H1 (cell line): ENCODE measurements around the gene BAD. TPM values are rescaled to one million over a fixed set of nuclear protein-coding genes. Genes with fewer than 3 reads are reported as not detected.

Experiments
- CTCF ChIA-PET: fragments of 300-600 bp; sonication (Branson Sonifier 250); formaldehyde crosslinking; loops from one replicate; lab custom pipeline; 2021; ENCODE audit not compliant: partially characterized antibody; lab: Charles Lee
- POLR2A ChIA-PET: fragments of 300-600 bp; sonication (Branson Sonifier 250); formaldehyde crosslinking; loops from one replicate; lab custom pipeline; 2021; ENCODE audit warnings: inconsistent platforms; ENCODE audit not compliant: partially characterized antibody; lab: Charles Lee
- DNase-seq, 2 experiments: peaks; one replicate each; pipeline versions ENCODE4 v3.0.0 to v3.0.0-alpha.2; 2010 to 2022; ENCODE audit warnings: low spot score in 2 of 2, low read depth in 1 of 2, mixed read lengths in 1 of 2
- FAIRE-seq: peaks from 2 replicates; lab custom pipeline; 2011; peaks lifted over from hg19 to GRCh38; lab: Jason Lieb, UNC
- H2AFZ ChIP-seq: 2 replicates; pipeline ENCODE4 v1.8.1; 2012; ENCODE audit warnings: low read length, inconsistent platforms
- H2AK5ac ChIP-seq: 2 replicates; pipeline ENCODE4 v1.6.1; 2013; ENCODE audit warnings: low read depth, low read length
- H2BK120ac ChIP-seq: replicated peaks from 2 replicates; pipeline ENCODE3; 2013; ENCODE audit warnings: low read depth, low read length, inconsistent platforms
- H2BK12ac ChIP-seq: 2 replicates; pipeline ENCODE4 v1.6.1; 2013; ENCODE audit warnings: low read depth, low read length
- H2BK15ac ChIP-seq: 2 replicates; pipeline ENCODE4 v1.6.1; 2013; ENCODE audit warnings: low read length
- H2BK20ac ChIP-seq: 2 replicates; pipeline ENCODE4 v1.6.1; 2013; ENCODE audit warnings: low read length
- H2BK5ac ChIP-seq: 2 replicates; pipeline ENCODE4 v1.6.1; 2013; ENCODE audit warnings: low read depth, low read length
- H3K14ac ChIP-seq: 2 replicates; pipeline ENCODE4 v1.6.1; 2013; ENCODE audit warnings: inconsistent platforms; ENCODE audit not compliant: insufficient read length
- H3K18ac ChIP-seq: 2 replicates; pipeline ENCODE4 v1.6.1; 2013; ENCODE audit warnings: low read length; ENCODE audit errors: extremely low read depth
- H3K23ac ChIP-seq: 2 replicates; pipeline ENCODE4 v1.6.1; 2013; ENCODE audit warnings: inconsistent platforms; ENCODE audit not compliant: insufficient read length
- H3K23me2 ChIP-seq: 2 replicates; pipeline ENCODE4 v1.6.1; 2013; ENCODE audit warnings: low read depth, low read length
- H3K27ac ChIP-seq: 2 replicates; pipeline ENCODE4 v1.6.1; 2011; ENCODE audit warnings: low read depth, low read length, inconsistent platforms
- H3K27me3 ChIP-seq, 4 experiments: replicated peaks in 1 of 4; 1 replicate in 1 of 4; 2 replicates in 3 of 4; pipeline versions ENCODE4 v1.6.1 to v1.8.1; 2011 to 2013; ENCODE audit warnings: low read length in 3 of 4, mild to moderate bottlenecking in 3 of 4, inconsistent platforms in 2 of 4, mixed read lengths in 2 of 4, moderate library complexity in 1 of 4; ENCODE audit not compliant: control insufficient read depth in 3 of 4, insufficient read depth in 3 of 4; ENCODE audit errors: extremely low read depth in 1 of 4
- H3K36me3 ChIP-seq, 4 experiments: 2 replicates each; pipeline versions ENCODE4 v1.6.1 to v1.8.1; 2011 to 2013; ENCODE audit warnings: mild to moderate bottlenecking in 4 of 4, low read length in 3 of 4, moderate library complexity in 2 of 4, control low read depth in 1 of 4, inconsistent platforms in 1 of 4; ENCODE audit not compliant: insufficient read depth in 4 of 4, control insufficient read depth in 2 of 4
- H3K4ac ChIP-seq: replicated peaks from 2 replicates; pipeline ENCODE3; 2013; ENCODE audit warnings: low read length, low read depth, mixed read lengths, inconsistent platforms; ENCODE audit not compliant: insufficient read length
- H3K4me1 ChIP-seq, 4 experiments: replicated peaks in 1 of 4; 1 replicate in 1 of 4; 2 replicates in 3 of 4; pipeline versions ENCODE4 v1.6.1 to v1.8.1; 2011 to 2013; ENCODE audit warnings: low read length in 3 of 4, inconsistent platforms in 2 of 4, mixed read lengths in 1 of 4; ENCODE audit not compliant: insufficient read depth in 4 of 4, control insufficient read depth in 3 of 4
- H3K4me2 ChIP-seq, 2 experiments: 2 replicates each; pipeline versions ENCODE4 v1.6.1 to v1.8.1; 2011 to 2013; ENCODE audit warnings: low read depth in 2 of 2, low read length in 2 of 2, control low read depth in 1 of 2, inconsistent platforms in 1 of 2, mild to moderate bottlenecking in 1 of 2; ENCODE audit not compliant: insufficient read depth in 1 of 2
- H3K4me3 ChIP-seq, 4 experiments: fragments of 200-600, 300-600 bp in 1 of 4; sonication (generic), shearing (Covaris generic), sonication (Bioruptor Twin) in 1 of 4; 2 replicates each; pipeline versions ENCODE4 v1.5.1 to v1.8.1; 2011 to 2016; ENCODE audit warnings: low read length in 4 of 4, low read depth in 3 of 4, control low read depth in 2 of 4, inconsistent platforms in 2 of 4, mild to moderate bottlenecking in 2 of 4, mixed read lengths in 1 of 4, moderate library complexity in 1 of 4; ENCODE audit not compliant: insufficient read depth in 2 of 4; ENCODE audit errors: extremely low read depth in 1 of 4
- H3K56ac ChIP-seq: replicated peaks from 2 replicates; pipeline ENCODE3; 2013; ENCODE audit warnings: low read depth, mild to moderate bottlenecking, mixed read lengths, low read length, inconsistent platforms; ENCODE audit not compliant: insufficient read length
- H3K79me1 ChIP-seq: 2 replicates; pipeline ENCODE4 v1.6.1; 2013; ENCODE audit warnings: low read depth, low read length, control low read depth
- H3K79me2 ChIP-seq, 2 experiments: 2 replicates each; pipeline versions ENCODE4 v1.6.1 to v1.8.1; 2012 to 2013; ENCODE audit warnings: low read length in 2 of 2, mild to moderate bottlenecking in 2 of 2, inconsistent platforms in 1 of 2; ENCODE audit not compliant: insufficient read depth in 2 of 2, control insufficient read depth in 1 of 2
- H3K9ac ChIP-seq, 4 experiments: replicated peaks in 1 of 4; 1 replicate in 1 of 4; 2 replicates in 3 of 4; pipeline versions ENCODE4 v1.6.1 to v1.8.1; 2011 to 2013; ENCODE audit warnings: low read depth in 3 of 4, low read length in 3 of 4, control low read depth in 2 of 4, mild to moderate bottlenecking in 2 of 4, moderate library complexity in 2 of 4, inconsistent platforms in 1 of 4; ENCODE audit errors: extremely low read depth in 1 of 4
- H3K9me3 ChIP-seq, 2 experiments: 2 replicates each; pipeline versions ENCODE4 v1.6.1 to v1.8.1; 2012 to 2013; ENCODE audit warnings: mild to moderate bottlenecking in 2 of 2, moderate library complexity in 2 of 2, control low read depth in 1 of 2, inconsistent platforms in 1 of 2, low read depth in 1 of 2, low read length in 1 of 2, mixed read lengths in 1 of 2; ENCODE audit not compliant: insufficient read depth in 2 of 2
- H4K20me1 ChIP-seq, 2 experiments: replicated peaks in 1 of 2; 2 replicates each; pipeline versions ENCODE3 to v1.8.1; 2011 to 2013; ENCODE audit warnings: inconsistent platforms in 2 of 2, low read length in 2 of 2, mild to moderate bottlenecking in 1 of 2; ENCODE audit not compliant: insufficient read depth in 2 of 2, control insufficient read depth in 1 of 2
- H4K5ac ChIP-seq: 2 replicates; pipeline ENCODE4 v1.6.1; 2013; ENCODE audit warnings: low read length, low read depth, mixed read lengths, inconsistent platforms; ENCODE audit not compliant: insufficient read length
- H4K8ac ChIP-seq: 2 replicates; pipeline ENCODE4 v1.8.0; 2013; ENCODE audit warnings: mild to moderate bottlenecking, moderate library complexity, low read length, inconsistent platforms; ENCODE audit not compliant: insufficient read depth; ENCODE audit errors: extremely low read depth
- H4K91ac ChIP-seq: replicated peaks from 2 replicates; pipeline ENCODE3; 2013; ENCODE audit warnings: low read length, mixed read lengths, inconsistent platforms; ENCODE audit not compliant: insufficient read length
- SRF ChIP-seq: IDR thresholded peaks from 2 replicates; pipeline ENCODE4 v1.6.1; 2011; ENCODE audit warnings: mild to moderate bottlenecking, low read depth, low read length, moderate library complexity
- TEAD4 ChIP-seq: IDR thresholded peaks from 2 replicates; pipeline ENCODE4 v1.6.1; 2012; ENCODE audit warnings: low read depth, low read length, inconsistent platforms, mixed read lengths
- WGBS, 2 experiments: shearing (Covaris generic) in 1 of 2; methylation state at CpG; one replicate each; pipeline versions ENCODE4 v1.1.6 to v1.1.7; 2013 to 2015; ENCODE audit warnings: low lambda C conversion rate in 2 of 2, mixed read lengths in 2 of 2, inconsistent platforms in 1 of 2, low coverage in 1 of 2, missing lambda C conversion rate in 1 of 2; ENCODE audit not compliant: insufficient replicate concordance in 2 of 2, insufficient coverage in 1 of 2, insufficient read length in 1 of 2; ENCODE audit errors: extremely low coverage in 1 of 2, missing lambda C conversion rate in 1 of 2; 5-methylcytosine and 5-hydroxymethylcytosine counted together
- polyA plus RNA-seq, 7 experiments: library from polyadenylated mRNA; depleted of rRNA in 3 of 7; stranded (reverse) in 5 of 7; unstranded in 2 of 7; fragments of >200 nt in 5 of 7; fragments of 200-250 nt in 2 of 7; gene quantifications; 1 replicate in 5 of 7; 2 replicates in 1 of 7; 4 replicates in 1 of 7; pipeline versions ENCODE4 v1.2.1 to v1.2.3, GENCODE V29; 2011 to 2013; ENCODE audit warnings: missing spikeins in 2 of 7, mixed read lengths in 2 of 7
- total RNA-seq: library from RNA; stranded (reverse); fragmentation: NEBNext Ultra II Directional; extraction: Animal tissue kit (Norgen Biotek cat#: 25700); gene quantifications from 2 replicates; pipeline ENCODE4 v1.2.1, GENCODE V29; 2021

BAD gene
- total and polyA plus RNA-seq, 2 of the 8 experiments (the other 6 are each of a cell fraction or from before 2014, with no cell fraction given): 23.1 to 33.7 TPM

DNA sequence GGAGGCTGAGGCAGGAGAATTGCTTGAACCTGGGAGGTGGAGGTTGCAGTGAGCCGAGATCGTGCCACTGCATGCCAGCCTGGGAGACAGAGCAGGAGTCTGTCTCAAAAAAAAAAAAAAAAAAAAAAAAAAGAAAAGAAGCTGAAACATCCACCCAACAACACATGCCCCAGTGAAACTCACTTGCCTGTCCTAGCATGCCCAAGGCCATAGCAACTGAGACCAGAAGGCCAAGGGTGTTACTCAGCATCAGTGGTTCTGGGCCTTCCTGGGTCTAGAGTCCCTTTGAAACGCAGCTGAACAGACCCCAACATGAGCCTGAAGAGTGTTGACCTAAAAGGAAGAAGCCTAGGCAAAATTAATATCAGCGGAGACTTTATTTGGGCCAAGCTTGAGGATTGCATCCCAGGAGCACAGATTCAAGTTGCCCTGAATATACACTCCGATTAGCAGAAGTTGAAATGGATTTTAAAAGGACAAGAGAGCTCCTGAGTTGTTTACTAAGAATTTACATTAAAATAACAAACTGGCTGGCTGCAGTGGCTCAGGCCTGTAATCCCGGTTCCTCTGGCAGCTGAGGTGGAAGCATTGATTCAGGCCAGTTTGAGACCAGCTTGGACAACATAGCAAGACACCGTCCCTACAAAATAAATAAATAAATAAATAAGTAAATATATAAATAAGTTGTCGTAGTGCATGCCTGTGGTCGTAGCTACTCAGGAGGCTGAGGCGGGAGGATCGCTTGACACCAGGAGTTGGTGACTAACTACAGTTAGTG, 40.4 kb upstream of the BAD start:
- WGBS, 2 experiments: 85% methylated on average over 11 of the region's 11 CpGs; no CpG with 5 or more reads in 1 of the 2 experiments
- Histone ChIP-seq H3K23me2 (no peaks in the 10 kb centered on the region), H3K4me1 (peaks cover 0 to 10% (median 4%) of the 10 kb centered on the region in 4 experiments; a peak in 4 of 7 replicates), H3K27ac (peak overlapping the region; percentile 45; the same call in 1 of the 2 replicates), H2BK12ac (no peak overlapping the region), H4K8ac (no peak overlapping the region), H4K20me1 (peaks cover 0 to 3% of the 10 kb centered on the region in 2 experiments), H2BK20ac (no peak overlapping the region), H3K36me3 (peaks cover 0 to 16% (median 3%) of the 10 kb centered on the region in 4 experiments; a peak in 5 of 8 replicates), H3K79me1 (no peaks in the 10 kb centered on the region), H3K9ac (peak overlapping the region in 1 of 4 experiments; percentile 38; a peak in 1 of 7 replicates), H3K4me2 (peak overlapping the region in 1 of 2 experiments; percentile 10; a peak in 1 of 4 replicates), H3K4ac (no peak overlapping the region), H3K27me3 (no peaks in the 10 kb centered on the region), H3K23ac (no peak overlapping the region), H4K5ac (no peak overlapping the region), H4K91ac (no peak overlapping the region), H3K79me2 (no peaks in the 10 kb centered on the region), H3K56ac (no peak overlapping the region), H2AK5ac (0 out of 2 replicates have a peak overlapping the region, but pooled peaks have one; percentile 65), H3K9me3 (no peaks in the 10 kb centered on the region), H2BK5ac (peak overlapping the region; percentile 75), H2BK15ac (no peak overlapping the region), H2AFZ (no peak overlapping the region), H3K14ac (no peak overlapping the region), H2BK120ac (no peak overlapping the region), H3K18ac (peak overlapping the region; percentile 43; the same call in 1 of the 2 replicates), H3K4me3 (no peak overlapping the region; a peak in 2 of 8 replicates)
- ChIA-PET CTCF (interaction anchor here (0.6 to 37.6 kb wide), 10 partner anchors 11 to 233 kb away, joined by 3 to 614 read pairs (median 4); partner anchors contain the start of genes CATSPERZ, CCDC88B, ESRRA and PRDX5), POLR2A (interaction anchor here (0.6 to 2.0 kb wide), 5 partner anchors 8 to 129 kb away, joined by 3 to 7 read pairs (median 4); partner anchors contain the start of genes CCDC88B, PRDX5 and TRMT112)
- no peak for FAIRE-seq
- no peak for DNase-seq
- TF ChIP-seq TEAD4: no peak
- TF ChIP-seq SRF: no peak
